HG03378 (cell line): ENCODE measurements around the gene TTC38.
A peak's percentile ranks its signal among the peaks of the same experiment; 100 is the strongest.
"Not testable (repeated sequence)": the region's sequence is repeated elsewhere in the genome, so short reads cannot be mapped to it uniquely, and the experiment has no call there.

Experiments used
- ATAC-seq: cut with Tn5 transposase; IDR thresholded peaks from one replicate; pipeline ENCODE4 v1.9.1; 2021; ENCODE audit warnings: mild to moderate bottlenecking, moderate library complexity; ENCODE audit not compliant: unreplicated experiment

The TTC38 gene

DNA sequence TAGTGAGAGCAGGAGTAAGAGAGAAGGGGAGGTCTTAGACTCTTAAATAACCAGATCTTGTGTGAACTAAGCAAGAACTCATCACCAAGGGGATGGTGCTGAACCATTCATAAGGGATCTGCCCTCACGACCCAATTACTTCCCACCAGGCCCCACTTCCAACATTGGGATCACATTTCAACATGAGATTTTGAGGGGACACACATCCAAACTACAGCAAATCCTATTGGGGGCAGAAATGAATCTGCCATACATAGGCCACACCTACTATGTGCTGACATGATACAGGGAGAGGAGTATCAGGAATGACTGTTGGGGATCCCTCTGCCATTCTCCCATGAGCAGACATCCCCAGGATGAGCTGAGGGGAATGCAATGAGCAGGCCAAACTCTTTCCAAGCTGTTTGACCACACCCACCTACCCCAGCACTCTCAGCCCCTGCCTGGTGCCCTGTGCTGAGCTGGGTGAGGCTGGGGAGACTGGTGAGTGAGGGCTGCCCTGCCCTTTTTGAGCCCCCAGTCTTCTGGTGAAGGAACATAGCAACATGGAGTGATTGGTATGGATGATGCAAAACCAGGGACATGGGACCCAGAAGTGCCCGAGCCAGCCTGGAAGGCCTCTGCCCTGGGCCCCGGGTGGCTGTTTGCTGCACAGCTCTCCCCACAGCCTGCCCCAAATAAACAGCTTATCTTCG is 27.6 kb downstream of the TTC38 start:
- ATAC-seq, result no peak

DNA sequence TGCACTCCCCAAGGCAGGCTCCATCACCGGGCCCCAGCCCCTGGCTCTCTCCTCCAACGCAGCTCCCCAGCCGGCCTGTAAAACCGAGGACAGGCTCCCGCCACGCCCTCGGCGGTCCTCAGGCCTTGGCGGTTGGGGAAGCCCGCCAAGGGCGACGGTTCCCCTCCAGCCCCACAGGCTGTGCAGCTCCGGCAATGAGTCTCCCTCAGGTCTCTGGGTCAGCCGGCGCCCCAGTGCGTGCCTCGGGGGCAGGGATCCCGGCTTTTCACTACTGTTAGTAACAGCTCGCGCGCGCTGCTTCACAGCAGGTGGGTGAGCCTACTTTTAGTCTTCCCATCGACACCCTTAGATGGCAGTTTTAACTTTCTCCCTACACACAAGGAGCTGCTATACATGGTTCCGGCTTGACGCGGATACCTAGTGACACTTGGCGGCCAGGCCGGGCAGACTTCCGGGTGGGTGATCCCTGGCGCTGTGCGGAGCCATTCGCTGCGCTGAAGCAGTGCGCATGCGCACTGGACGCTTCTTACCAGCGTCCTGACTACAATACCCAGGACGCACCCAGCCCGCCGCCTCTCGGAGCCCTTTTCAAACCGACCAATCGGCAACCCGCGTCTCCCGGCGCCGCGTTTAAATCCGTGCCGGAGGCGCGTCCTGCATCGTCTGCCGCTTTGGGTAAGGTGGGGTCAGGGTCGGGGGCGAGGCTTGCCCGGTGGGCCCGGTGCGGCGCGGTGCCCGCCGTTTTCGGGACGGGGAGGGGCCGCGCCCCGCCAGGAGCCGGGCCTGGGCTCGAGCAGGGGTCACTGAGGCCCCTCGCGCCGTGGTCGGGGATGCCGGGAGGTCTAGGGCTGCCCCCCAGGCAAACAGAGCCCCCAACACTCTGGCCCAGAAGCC is 28.7 kb downstream of the TTC38 start, which contains the start of gene GTSE1:
Gene GTSE1, plus strand, starts transcription at position 614 of the 894 bp plus-strand sequence. CDS start 531 bp downstream, outside the sequence.
- peak; percentile 87 for ATAC-seq

DNA sequence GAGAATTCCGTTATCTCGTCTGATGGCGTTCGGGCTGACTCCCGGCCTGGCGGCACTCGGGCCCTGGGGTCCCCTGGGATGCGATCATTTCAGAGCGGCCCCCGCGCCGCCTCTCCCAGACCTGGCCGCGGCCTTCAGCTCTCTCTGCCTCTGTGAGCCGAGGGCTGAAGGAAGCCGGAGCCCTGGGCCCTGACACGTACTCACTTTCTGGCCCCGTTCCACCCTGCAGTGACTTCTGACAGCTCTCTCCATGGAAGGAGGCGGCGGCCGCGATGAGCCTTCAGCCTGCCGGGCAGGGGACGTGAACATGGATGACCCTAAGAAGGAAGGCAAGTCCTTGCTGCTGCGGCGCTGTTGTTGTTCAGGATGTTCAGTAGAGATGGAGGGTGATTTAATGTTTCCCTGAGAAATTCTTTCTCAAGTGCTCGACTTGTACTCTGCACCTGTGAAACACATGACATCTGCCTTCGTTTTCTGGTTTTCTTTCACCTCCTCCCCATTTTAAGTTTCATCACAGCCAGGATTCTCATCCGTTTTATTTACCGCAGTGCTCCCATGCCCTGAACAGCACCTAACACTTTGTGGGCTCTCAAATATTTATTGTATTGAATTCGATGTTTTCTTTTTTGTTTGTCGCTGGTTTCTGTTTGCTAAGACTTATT is 29.5 kb downstream of the TTC38 start:
- peak; percentile 3 for ATAC-seq

DNA sequence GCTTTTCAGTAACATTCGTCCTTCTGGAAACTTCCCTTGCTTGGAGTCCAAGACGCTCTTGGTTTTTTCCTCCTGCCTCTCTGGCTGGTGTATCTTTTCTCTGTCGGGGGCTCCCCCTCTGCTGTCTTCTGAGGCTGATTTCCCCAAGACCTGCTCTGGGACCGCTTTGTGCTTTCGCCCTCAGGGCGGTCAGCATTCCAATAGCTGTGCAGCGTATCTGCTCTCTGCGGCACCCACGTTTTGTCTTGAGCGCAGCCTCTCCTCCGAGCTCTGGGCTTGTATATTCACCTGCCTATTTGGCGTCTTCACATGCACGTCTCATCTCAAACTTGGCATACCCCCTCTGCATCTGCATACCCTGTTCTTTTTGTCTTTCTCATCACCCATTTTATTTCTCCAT is 31.3 kb downstream of the TTC38 start:
- no peak for ATAC-seq

DNA sequence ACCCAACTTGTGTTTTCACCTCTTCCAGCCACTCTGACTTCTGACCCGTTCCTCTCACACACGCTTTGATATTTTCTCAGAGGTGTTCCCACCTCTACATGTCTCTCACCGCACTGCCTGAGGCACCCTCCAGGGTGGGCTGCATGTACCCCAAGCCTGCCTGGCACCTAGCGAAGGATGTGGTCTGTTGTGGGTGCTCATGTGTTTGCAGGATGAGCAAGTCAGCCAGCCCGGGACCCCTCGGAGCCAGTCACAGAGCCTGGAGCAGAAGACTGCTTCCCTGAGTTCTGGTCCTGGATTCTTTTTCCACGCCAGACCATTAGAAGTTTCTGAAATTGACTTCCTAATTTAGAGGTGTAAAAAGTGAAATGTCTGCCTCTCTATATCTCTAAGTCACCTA is 32.7 kb downstream of the TTC38 start:
- no peak for ATAC-seq

DNA sequence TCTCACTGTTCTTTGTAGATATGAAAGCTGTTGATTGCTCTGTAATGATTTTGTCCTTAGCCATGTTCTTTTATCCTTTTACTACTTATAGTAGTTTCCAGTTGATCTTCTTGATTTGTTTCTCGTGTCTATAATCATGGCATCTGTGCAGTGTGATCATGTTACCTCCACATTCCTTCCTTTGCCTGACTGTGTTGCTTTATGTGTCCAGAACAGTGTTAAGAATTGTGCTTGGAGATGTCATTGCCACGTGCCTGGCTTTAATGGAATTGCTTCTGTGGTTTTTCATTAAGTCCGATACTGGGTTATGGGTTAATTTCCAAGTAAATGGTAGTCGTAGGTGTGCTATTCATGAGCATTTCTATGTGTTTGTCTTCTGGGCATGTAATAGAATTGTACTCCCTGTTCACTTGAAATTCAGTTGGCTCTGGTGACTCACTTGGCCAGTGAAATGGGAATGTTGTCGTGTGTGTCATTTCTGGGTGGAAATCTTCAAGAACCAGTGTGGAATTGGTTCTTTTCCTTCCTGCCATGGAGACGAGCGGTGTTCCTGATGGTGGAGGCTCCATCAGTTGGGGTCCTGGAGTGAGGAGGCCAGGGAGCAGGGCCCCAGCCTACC is 35.6 kb downstream of the TTC38 start:
- ATAC-seq, result no peak

DNA sequence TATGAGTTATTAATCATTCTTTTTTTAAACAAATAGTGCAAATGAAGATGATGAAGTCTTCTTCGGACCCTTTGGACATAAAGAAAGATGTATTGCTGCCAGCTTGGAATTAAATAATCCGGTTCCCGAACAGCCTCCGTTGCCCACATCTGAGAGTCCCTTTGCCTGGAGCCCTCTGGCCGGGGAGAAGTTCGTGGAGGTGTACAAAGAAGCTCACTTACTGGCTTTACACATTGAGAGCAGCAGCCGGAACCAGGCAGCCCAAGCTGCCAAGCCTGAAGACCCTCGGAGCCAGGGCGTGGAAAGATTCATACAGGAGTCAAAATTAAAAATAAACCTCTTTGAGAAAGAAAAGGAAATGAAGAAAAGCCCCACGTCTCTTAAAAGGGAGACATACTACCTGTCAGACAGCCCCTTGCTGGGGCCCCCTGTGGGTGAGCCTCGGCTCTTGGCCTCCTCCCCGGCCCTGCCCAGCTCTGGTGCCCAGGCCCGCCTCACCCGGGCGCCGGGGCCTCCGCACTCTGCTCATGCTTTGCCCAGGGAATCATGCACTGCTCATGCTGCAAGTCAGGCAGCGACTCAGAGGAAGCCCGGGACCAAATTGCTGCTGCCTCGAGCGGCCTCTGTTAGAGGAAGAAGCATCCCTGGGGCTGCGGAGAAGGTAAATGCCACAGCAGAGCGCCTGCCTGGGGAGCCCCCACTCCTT is 40.6 kb downstream of the TTC38 start:
- ATAC-seq, result no peak

DNA sequence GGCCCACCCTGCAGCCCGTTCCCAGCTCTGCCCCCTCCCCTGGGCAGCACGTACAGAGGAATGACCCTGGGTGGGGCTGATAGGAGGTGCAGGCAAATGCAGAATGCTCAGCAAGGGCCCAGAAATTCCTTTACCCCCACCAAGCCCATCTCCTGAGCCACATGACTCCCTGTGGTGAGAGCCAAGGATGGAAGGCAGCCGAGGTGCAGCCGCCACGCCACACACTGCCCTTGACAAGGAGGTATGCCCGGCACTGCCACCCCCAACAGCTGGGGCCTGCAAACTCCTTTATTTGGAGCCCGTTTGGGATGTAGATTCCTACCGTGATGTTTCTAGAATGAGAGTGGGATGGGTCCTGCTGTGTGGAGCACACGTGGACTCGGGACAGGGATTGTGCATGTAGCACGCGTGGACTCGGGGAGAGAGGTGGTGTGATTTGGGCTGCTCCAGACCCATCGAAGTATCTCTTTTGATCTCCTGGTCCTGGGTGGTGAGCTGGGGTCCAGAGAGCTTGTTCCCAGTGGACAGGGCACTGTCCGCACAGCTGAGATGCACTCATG is 41.8 kb downstream of the TTC38 start:
- no peak for ATAC-seq

DNA sequence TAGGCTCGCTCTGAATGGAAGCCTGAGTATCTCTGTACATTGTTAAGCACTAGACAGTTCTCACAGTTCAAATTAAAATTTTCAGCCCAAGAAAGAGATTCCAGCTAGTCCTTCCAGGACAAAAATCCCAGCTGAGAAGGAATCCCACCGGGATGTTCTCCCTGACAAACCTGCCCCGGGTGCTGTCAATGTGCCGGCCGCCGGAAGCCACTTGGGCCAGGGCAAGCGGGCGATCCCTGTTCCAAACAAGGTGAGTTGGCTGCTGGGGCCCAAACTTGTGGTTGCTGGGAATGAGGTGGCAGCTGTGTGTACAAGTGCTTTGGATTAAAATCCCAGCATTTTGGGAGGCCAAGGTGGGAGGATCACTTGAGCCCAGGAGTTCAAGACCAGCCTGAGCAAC is 44.2 kb downstream of the TTC38 start:
- ATAC-seq, result no peak

DNA sequence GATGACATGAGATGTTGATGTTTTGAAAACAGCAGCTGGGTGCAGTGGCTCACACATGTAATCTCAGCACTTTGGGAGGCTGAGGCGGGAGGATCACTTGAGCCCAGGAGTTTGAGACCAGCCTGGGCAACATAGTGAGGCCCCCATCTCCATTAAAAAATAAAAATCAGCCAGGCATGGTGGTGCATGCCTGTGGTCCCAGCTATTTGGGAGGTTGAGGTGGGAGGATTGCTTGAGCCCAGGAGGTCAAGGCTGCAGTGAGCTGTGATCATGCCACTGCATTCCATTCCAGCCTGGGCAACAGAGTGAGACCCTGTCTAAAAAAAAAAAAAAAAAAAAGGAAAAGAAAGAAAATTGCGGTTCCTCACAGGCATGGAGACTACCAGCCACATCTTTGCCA is 45.0 kb downstream of the TTC38 start:
- not testable (repeated sequence) for ATAC-seq

DNA sequence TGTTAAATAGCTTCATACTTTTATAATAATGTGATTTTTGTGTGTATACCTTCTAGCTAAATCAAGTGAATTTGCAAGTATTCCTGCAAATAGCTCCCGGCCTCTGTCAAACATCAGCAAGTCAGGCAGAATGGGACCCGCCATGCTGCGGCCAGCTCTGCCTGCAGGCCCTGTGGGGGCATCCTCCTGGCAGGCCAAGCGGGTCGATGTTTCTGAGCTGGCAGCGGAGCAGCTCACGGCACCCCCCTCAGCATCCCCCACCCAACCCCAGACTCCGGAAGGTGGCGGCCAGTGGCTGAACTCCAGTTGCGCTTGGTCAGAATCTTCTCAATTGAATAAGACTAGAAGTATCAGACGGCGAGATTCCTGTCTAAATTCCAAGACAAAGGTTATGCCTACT is 48.2 kb downstream of the TTC38 start:
- no peak for ATAC-seq

DNA sequence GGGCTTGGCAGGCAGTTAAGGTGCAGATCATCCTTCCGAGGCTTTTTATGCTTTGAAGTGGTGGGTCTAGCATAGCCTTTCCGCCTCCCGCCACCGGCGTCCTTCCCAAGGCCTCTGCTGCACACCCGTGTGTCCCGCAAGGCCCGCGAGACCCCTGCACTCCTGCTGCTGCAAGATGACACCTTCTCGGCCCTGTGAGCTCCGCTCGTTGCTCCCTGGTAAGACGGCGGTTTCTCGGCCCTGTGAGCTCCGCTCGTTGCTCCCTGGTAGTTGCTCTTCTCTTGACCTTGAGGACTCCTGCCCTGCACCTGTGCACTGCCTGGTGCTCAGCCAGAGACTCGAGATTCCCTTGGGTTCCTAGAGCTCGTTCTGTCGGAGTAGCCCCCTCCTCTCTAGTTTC is 49.8 kb downstream of the TTC38 start:
- ATAC-seq, result no peak

DNA sequence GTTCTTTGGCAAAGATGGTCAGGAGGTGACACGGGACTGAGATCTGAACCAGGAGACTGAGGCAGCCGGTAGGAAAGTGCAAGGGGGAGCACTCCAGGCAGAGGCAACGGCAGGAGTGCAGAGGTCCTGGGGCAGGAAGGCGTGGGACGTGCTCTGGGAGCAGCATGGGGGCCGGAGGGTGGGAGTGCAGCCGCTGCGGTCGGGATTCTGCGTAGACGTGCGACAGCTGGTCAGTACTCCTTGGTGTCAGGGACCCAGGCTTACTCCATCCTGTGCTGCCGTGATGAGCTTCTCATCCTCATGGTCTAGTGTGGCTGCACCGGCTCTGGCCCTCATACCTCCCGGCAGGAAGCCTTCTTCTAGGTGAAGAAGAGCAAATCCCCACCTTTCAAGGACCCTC is 50.8 kb downstream of the TTC38 start:
- ATAC-seq, result no peak

DNA sequence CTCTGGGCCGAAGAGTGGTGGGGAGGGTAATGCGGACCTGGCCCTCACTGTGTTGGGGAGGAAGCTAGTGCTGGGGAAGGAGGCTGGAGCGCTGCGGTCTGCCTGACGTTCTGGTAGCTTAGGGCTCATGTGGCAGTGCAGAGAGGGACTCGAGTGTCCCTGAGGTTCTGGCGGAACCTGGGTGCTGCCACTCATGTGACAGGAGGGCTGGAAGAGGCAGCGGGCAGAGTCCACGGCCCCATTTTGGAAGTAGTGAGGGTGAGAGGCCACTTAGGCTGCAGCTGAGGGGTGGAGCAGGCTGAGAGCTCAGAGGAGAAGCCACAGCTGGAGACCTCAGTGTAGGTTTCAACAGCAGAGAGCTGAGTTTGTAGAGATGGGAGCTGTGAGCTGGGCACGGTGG is 51.5 kb downstream of the TTC38 start:
- ATAC-seq, result no peak

DNA sequence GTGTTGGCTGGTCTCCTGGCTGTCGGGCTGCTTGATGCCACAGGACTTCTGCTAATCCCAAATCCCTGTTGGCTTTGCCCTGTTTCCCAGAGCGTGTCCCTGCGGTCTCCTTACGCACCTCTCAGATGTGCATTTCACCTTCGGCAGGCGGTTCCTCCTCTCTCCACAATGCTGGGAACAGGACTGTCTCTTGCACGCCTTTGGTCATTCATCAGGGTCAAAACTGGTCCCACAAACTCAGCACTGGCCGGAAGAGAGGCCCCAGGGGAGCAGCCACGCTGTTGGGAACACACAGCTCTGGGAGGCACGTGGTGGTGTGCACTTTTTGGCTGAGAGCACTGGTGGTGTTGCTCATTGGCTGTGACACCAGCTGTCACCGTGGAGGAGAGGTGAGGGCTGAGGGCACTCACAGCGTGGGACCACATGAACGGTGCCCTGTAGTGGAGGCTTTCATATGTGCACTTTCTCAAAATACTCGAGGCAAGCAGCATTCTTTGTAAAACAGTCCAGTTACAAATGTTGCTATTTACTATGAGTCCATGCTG is 52.4 kb downstream of the TTC38 start:
- no peak for ATAC-seq

DNA sequence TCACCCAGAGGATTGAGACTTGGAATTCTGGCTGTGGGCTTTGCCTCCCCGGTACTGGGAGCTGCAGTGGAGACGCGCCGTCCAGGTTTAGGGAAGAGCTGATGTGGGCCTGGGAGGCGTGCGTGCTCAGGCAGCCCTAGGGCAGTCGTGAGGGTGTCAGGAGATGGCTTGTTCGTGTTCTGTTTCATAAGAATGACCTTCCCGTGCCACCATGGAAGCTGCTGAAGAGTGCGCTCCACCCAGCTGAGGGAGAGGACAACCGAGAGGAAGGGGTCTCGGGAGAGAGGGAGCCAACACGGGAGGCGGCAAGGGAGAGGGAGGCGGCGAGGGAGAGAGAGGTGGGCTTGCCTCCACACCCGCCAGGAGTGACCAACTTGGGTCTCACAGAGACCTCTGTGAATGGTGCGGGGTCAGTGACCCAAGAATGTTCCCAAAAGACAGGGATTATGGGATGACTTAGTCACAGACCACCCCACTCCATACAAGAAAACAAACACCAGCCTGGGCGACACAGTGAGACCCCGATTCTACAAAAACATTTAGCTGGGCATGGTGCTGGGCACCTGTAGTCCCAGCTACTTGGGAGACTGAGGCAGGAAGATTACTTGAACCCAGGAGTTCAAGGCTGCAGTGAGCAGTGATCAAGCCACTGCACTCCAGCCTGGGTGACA is 53.0 kb downstream of the TTC38 start:
- ATAC-seq, result no peak

DNA sequence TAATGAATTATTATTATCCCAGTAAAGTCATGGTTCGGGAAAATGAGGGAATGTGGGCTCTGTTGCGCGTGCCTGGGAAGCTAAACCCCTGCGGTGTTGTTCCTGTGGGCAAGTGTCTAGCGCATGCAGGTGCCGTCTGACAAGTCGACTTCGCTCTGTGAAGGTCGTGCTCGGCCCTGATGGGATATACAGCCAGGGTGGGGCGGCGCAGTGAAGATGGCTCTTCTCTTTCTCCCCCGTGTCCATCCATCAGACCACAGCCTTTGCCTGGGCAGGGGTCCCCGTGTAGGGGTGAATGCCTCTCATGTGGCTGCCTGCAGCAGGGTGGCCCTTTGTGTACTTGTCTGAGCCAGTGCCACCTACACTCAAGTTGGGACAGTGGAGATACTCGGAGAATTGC is 54.9 kb downstream of the TTC38 start:
- ATAC-seq, result no peak

DNA sequence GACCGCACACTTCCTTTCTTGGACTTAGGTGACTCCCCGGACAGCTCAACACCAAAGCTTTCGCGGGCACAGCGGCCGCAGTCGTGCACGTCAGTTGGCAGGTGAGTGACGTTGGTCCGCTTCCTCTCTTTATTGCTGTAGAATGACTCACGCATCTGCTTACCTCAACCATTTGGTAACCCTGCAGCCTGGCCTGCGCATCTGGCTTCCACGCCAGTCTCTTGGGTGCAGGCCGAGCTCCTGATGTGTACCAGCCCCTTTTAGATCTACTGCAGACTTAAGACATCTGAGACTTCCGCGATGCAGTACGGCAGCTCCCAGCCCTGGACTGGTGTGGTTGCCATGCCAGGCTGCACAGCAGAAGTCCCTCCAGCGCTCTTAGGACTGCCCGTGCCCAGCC is 55.4 kb downstream of the TTC38 start:
- no peak for ATAC-seq

DNA sequence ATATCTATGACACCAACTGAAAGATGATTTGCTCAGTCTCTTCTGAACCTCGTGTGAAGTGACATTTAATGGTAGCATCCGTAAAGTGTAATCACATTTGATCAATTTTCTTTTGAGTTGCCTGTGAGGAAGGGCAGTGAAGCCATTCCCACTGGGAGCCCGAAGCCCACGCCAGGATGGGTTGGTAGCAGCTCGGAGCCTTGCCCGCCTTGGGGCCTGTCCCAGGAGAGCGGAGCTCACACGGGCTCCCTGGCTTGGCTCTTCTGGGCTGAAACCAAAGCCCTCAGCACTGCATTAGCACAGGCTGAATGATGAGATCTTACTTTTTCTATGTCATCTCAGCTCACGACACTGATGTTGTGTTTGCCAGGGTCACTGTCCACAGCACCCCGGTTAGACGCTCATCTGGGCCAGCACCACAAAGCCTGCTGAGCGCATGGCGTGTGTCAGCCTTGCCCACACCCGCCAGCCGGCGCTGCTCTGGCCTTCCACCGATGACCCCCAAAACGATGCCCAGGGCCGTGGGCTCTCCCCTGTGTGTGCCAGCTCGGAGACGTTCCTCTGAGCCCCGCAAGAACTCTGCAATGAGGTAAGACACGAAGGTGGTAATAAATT is 58.4 kb downstream of the TTC38 start:
- no peak for ATAC-seq
